GOT3 (cell line): ENCODE data around the gene ZNRF3.
"Not testable (repeated sequence)": the region's sequence is repeated elsewhere in the genome, so short reads cannot be mapped to it uniquely, and the experiment has no call there.

Source experiments
- DNase-seq: peaks from one replicate; lab custom pipeline; 2025; ENCODE audit warnings: mixed read lengths; lab: John Stamatoyannopoulos, UW

Gene ZNRF3

DNA sequence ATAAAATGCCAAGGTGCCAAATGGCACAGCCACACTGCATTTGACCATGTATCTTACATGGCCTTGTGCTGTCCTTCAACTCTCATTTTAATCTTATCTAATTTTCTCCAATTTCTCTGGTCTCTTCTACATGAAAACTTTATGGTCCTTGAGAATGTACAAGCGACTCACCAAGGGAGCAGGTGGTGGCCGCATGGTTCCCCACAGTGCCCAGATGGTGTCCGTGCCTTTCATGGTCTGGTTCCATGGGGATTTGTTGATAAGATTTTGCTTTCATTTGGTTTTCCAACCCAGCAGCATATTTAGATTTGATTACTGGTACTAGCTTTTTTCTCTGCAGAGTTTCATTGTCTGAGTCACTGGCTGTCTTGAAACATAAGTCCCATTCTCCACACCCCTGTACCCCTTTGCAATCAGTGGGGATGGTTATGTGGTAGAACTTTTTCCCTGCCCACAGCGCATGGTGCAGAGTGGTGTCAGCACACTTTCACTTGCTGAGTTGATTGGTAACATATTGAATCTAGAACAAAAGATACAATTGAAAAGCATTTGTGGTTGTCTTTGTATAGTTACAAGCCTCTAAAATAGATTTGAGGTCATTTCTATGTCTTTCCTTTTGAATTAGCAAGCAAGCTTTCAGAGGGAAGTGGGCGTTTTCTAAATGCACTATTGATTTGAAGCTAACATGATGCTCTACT is 24.1 kb downstream of the ZNRF3 start:
- DNase-seq: no peak

GRCh38 chr22:28908810-28909209 is 25.4 kb downstream of the ZNRF3 start:
- not testable (repeated sequence) for DNase-seq

GRCh38 chr22:28909375-28909774 is 26.0 kb downstream of the ZNRF3 start:
- no peak for DNase-seq

- no peak for DNase-seq
These were observed 27.4 kb downstream of the ZNRF3 start for GRCh38 chr22:28910569-28911303.

DNA sequence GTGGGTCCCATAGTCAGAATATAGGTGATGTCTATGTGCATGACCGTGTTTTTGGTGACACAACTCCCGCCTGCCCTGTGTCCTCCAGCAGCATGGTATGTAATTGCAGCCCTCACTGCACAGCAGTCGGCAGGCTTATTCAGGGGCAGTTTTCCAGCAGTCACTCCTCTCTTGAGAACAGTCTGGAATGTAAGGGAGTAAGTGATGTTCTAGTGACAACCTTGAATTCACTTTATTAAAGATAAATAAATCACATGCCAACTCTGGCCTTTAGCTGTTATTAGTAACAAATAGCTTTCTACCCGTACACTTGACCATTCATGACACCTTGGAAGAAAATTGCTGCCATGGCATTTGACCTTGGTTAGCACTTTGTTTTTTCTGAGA is 27.9 kb downstream of the ZNRF3 start:
- DNase-seq: no peak

GRCh38 chr22:28911777-28912669 is 28.7 kb downstream of the ZNRF3 start:
- DNase-seq: no peak

DNA sequence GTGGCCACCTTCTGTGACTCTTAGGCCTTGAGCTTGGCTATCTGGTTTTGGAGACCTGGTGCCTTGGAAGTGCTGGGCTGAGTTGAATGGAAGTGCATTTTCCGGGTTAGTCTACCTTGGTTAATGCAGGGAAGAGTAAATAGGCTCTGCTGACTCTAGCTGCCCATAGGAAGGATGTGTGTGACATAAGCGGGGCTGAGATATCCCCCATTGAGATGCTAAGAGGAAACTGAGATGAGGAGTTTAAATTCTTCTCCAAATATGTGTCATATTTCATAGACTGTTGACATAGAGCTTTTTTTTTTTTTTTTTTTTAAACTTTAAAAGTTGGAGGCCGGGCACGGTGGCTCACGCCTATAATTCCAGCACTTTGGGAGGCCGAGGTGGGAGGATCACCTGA is 30.8 kb downstream of the ZNRF3 start:
- DNase-seq: no peak

GRCh38 chr22:28915969-28916368 is 32.6 kb downstream of the ZNRF3 start:
- DNase-seq: no peak

- DNase-seq: no peak
These were observed 34.6 kb downstream of the ZNRF3 start for GRCh38 chr22:28917747-28918549.

GRCh38 chr22:28918550-28919271 is 35.3 kb downstream of the ZNRF3 start:
- no peak for DNase-seq

DNA sequence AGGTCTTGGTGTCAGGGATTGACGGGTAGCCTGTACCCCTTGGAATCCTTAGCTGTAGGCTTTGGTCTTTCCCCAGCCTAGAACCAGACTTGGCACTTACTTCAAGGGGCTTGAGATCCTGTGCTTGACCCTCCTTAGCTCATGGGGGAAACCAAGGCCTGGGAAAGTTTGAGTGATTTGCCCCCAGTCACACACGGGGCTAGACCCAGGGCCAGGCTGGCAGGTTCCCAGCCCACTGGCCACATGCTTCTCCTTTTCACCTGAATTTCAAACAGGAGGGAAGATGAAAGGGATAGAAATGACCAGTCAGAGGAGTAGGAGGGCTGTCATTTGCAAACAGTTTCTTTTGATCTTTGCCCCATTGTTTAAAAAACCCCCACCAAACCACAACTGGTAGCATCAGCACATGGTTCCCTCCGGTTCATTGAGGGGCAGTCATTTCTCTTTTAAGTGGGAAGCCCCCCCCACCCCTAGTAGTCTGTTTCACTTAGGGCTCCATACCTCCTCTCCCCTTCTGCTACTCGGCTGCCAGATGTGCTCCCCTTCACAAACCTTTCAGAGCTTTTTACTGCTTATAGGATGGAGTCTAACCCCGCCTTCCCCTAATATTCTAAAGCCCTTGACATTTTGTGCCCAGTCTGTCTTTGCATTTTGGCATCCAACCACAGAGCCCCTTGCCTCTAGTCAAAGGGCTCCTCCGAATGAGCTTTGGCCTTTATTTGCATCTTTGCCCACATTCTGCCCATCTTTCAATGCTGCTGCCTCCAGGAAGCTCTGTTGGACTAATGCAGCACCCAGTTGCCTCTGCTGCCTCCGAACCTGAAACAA is 37.6 kb downstream of the ZNRF3 start:
- no peak for DNase-seq

GRCh38 chr22:28921585-28921879 is 38.2 kb downstream of the ZNRF3 start:
- no peak for DNase-seq

DNA sequence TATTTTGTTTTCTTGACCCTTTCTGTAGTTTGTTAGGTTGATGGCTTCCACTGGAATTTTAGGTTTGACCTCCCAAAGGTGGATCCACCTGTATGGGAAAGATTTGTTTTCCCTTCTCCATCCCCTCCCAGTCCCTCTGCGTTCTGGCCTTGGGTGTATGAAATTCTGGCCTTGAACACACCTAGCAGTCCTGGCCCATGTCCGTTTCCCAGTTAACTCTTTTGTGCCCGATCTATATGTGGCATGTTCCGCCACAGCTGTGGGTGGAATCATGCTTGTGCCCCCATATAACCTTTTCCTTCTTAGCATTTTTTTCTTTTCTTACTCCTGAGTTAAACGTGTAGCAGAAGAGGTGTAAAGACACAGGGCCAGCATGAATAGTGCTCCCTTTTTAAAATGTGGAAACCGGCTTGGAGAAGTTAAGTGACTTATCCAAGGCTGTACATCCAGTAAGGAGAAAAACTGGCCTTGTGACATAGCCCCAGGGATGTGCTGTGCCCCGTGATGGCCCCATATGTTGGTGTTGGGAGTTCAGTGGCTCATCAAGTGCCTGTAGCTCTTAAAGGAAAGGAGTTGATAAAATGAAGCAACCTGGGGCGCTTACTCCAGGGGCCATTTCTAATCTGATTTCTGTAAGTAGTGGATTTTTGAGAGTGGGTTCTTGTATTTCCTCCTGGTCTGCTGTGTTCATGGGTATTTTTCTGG is 39.3 kb downstream of the ZNRF3 start:
- no peak for DNase-seq

GRCh38 chr22:28923826-28924732 is 40.7 kb downstream of the ZNRF3 start:
- no peak for DNase-seq

DNA sequence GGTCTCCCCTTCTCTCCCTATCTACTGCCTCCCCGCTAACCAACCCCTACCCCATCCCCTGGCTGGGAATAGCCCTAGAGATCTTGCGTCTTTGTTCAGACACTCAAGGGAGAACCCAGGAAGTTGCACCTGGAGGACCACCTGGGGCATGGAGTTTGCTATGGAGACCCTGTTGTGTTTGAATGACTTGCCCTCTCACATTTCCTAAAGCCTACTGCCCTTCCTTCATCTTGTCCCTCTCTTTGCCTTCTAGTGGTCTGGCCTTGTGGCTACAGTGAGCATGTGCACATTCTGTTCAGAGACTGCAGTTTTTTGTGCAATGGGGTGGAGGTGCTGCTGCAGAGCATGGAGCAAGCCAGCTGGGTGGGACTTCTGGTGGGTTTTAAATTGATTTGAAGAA is 42.5 kb downstream of the ZNRF3 start:
- DNase-seq: no peak

DNA sequence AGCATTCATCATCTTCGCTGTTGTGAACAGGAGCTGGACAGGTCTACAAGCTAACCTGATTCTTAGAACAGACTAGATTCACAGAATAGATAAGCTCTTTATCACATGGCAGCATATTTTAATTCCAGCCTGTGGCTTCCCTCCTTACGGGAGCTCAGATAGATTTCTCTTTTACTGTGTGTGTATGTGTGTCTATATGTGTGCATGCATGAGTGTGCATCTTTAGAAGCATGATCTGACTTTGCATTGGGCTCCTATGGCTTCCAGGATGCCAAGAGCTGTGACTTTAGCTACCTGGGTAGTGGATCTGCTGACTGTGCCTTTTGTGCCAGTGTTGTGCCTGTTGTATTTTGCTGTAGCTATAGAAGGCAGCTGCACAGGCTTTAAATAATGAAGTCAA is 44.3 kb downstream of the ZNRF3 start:
- no peak for DNase-seq

DNA sequence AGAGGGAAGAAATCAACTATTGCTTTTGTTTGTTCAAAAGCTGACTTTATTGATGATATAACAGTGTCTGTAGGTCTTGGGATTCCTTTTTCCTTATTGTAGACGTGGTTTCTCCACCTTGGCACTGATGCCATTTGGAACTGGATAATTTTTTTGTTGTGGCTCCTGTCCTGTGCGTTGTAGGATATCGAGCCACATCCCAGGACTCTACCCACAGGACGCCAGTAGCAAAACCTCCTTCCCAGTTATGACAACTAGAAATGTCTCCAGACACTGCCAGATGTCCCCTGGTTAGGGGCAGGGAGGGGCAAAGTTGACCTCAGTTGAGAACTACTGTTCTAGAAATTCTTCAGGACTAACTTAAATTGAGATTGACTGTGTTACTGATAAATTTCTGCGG is 45.8 kb downstream of the ZNRF3 start:
- no peak for DNase-seq

DNA sequence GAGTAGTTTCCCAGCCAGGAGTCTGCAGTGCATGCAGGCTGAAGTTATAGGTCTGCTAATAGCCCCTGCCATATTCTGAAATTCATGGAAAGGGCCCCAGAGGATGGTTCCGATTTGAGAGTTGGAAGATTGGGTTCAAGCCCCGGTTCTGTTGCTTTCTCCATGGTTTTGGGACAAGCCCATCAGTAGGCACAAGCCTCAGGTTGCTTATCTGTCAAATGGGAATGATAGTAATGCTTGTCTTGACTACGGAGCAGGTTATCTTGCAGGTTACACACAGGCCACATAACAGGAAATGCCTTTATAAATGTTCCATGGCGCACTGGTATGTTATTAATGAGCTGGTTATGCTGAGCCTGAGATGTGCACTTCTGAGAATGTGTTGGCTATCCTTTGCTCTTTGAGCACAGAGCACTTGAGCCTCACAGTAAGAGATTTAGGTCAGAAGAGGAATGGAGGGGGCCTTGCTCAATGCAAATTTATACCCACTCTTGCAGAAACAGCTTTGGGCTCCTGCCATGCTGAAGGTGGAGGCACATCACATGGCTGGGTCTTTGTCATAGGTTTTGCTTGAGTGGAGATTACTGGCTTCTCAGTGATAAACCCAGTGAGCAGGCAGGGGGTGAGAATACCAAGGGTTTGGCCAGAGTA is 47.1 kb downstream of the ZNRF3 start:
- DNase-seq: no peak
